Measurements from ENCODE around the gene CDHR3. TPM values are rescaled to one million over a fixed set of nuclear protein-coding genes. Genes with fewer than 3 reads are reported as not detected.

Gene CDHR3
- total RNA-seq, 1 donor from 2014 or later: 0.75 TPM

- ChIA-PET POLR2A (no interaction called here), CTCF (interaction anchor here (0.7 to 3.5 kb wide), 8 partner anchors 13 to 254 kb away, joined by 3 to 34 read pairs (median 4); no protein-coding TSS in a partner anchor)
- Mint-ChIP-seq H3K4me3 (no peak overlapping the region), H3K9me3 (peaks cover 12% of the 10 kb centered on the region), H3K27ac (no peak overlapping the region), H3K36me3 (ENCODE audit: low read depth) (no peaks in the 10 kb centered on the region), H3K4me1 (peaks cover 26% of the 10 kb centered on the region), H3K27me3 (peaks cover 4% of the 10 kb centered on the region)
- intact Hi-C loops (cut with micrococcal nuclease): no loop called here
- TF ChIP-seq CTCF (IDR thresholded peaks at IDR 0.05): no peak
- ATAC-seq (ENCODE audit: low read depth): no peak
- no peak for DNase-seq
Observed at GRCh38 chr7:106010331-106010730, 47.3 kb downstream of the CDHR3 start.

- no peak overlapping the region for H3K27ac Mint-ChIP-seq
Observed at GRCh38 chr7:106010866-106011265, 47.8 kb downstream of the CDHR3 start.

GRCh38 chr7:106012184-106012583 lies 49.1 kb downstream of the CDHR3 start:
- H3K36me3 Mint-ChIP-seq (ENCODE audit: low read depth): no peaks in the 10 kb centered on the region
- no peak overlapping the region for H3K27ac Mint-ChIP-seq
- TF ChIP-seq CTCF (IDR thresholded peaks at IDR 0.05): no peak
- H3K27me3 Mint-ChIP-seq: peaks cover 4% of the 10 kb centered on the region
- no peak overlapping the region for H3K4me3 Mint-ChIP-seq
- peaks cover 29% of the 10 kb centered on the region for H3K4me1 Mint-ChIP-seq
- peaks cover 4% of the 10 kb centered on the region for H3K9me3 Mint-ChIP-seq
- POLR2A ChIA-PET: no interaction called here
- intact Hi-C loops (cut with micrococcal nuclease): no loop called here
- ATAC-seq (ENCODE audit: low read depth) (no peak), DNase-seq (no peak)
- CTCF ChIA-PET: interaction anchor here (1.8 kb wide), 2 partner anchors 142 to 251 kb away, joined by 5 to 11 read pairs; no protein-coding TSS in a partner anchor

More at GRCh38 chr7:106010866-106011265, 47.8 kb downstream of the CDHR3 start:
- ChIA-PET POLR2A (no interaction called here), CTCF (interaction anchor here (0.9 to 1.8 kb wide), 6 partner anchors 15 to 259 kb away, joined by 3 to 11 read pairs (median 4); no protein-coding TSS in a partner anchor)
- Mint-ChIP-seq H3K27me3 (peaks cover 4% of the 10 kb centered on the region), H3K4me1 (peaks cover 29% of the 10 kb centered on the region), H3K36me3 (ENCODE audit: low read depth) (no peaks in the 10 kb centered on the region), H3K4me3 (no peak overlapping the region), H3K9me3 (peaks cover 9% of the 10 kb centered on the region)
- DNase-seq (no peak), ATAC-seq (ENCODE audit: low read depth) (no peak)
- intact Hi-C loops (cut with micrococcal nuclease): no loop called here
- TF ChIP-seq CTCF (IDR thresholded peaks at IDR 0.05): no peak

- Mint-ChIP-seq H3K4me3 (no peak overlapping the region), H3K36me3 (ENCODE audit: low read depth) (no peaks in the 10 kb centered on the region), H3K27ac (no peak overlapping the region), H3K9me3 (no peaks in the 10 kb centered on the region), H3K27me3 (peaks cover 4% of the 10 kb centered on the region), H3K4me1 (peaks cover 29% of the 10 kb centered on the region)
- intact Hi-C loops (cut with micrococcal nuclease): no loop called here
- DNase-seq (no peak), ATAC-seq (ENCODE audit: low read depth) (no peak)
- CTCF ChIA-PET: interaction anchor here (1.5 kb wide), 1 partner anchor 11 kb away, joined by 4 read pairs; no protein-coding TSS in a partner anchor
- TF ChIP-seq CTCF (IDR thresholded peaks at IDR 0.05): no peak
- POLR2A ChIA-PET: no interaction called here
Observed at GRCh38 chr7:106012935-106013439, 49.9 kb downstream of the CDHR3 start.

- peaks cover 4% of the 10 kb centered on the region for H3K27me3 Mint-ChIP-seq
- no peak overlapping the region for H3K27ac Mint-ChIP-seq
- ATAC-seq (ENCODE audit: low read depth): no peak
- no peaks in the 10 kb centered on the region for H3K9me3 Mint-ChIP-seq
- intact Hi-C loops (cut with micrococcal nuclease): no loop called here
- DNase-seq: no peak
- ChIA-PET CTCF (interaction anchor here (1.6 to 3.1 kb wide), 2 partner anchors 14 to 255 kb away, joined by 6 to 11 read pairs; no protein-coding TSS in a partner anchor), POLR2A (no interaction called here)
- no peaks in the 10 kb centered on the region for H3K36me3 Mint-ChIP-seq (ENCODE audit: low read depth)
- TF ChIP-seq CTCF (IDR thresholded peaks at IDR 0.05): no peak
- peaks cover 19% of the 10 kb centered on the region for H3K4me1 Mint-ChIP-seq
- H3K4me3 Mint-ChIP-seq: no peak overlapping the region
Observed at GRCh38 chr7:106015381-106016218, 52.5 kb downstream of the CDHR3 start.
